ENCODE results near the gene FAF2. TPM values are rescaled to one million over a fixed set of nuclear protein-coding genes. Genes with fewer than 3 reads are reported as not detected.

FAF2 gene
- total and polyA plus RNA-seq, 12 donors, result 21.2 to 68.2 (median 40.6) TPM

DNA sequence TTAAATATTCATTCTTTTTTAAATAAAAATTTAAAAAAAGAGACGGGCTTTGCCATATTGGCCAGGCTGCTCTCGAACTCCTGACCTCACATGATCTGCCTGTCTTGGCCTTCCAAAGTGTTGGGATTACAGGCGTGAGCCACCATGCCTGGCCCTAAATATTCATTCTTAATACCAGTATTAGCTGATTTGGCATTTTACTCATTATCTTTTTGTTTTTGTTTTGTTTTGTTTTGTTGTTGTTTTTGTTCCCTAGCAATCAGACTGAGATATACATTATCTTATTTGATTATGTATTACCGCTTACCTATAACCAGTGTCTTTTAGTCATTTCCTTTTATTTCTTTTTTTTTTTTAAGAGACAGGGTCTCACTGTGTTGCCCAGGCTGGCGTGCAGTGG, 51.1 kb downstream of the FAF2 start:
- intact Hi-C loops (cut with DNase I), result no loop called here
- H3K9me3 ChIP-seq (replicated peaks in 1 of 3), result no peaks in the 10 kb centered on the region
- no peak for TF ChIP-seq POLR2A (IDR thresholded peaks at IDR 0.05)
- TF ChIP-seq, protein P1, sequence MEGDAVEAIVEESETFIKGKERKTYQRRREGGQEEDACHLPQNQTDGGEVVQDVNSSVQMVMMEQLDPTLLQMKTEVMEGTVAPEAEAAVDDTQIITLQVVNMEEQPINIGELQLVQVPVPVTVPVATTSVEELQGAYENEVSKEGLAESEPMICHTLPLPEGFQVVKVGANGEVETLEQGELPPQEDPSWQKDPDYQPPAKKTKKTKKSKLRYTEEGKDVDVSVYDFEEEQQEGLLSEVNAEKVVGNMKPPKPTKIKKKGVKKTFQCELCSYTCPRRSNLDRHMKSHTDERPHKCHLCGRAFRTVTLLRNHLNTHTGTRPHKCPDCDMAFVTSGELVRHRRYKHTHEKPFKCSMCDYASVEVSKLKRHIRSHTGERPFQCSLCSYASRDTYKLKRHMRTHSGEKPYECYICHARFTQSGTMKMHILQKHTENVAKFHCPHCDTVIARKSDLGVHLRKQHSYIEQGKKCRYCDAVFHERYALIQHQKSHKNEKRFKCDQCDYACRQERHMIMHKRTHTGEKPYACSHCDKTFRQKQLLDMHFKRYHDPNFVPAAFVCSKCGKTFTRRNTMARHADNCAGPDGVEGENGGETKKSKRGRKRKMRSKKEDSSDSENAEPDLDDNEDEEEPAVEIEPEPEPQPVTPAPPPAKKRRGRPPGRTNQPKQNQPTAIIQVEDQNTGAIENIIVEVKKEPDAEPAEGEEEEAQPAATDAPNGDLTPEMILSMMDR (IDR thresholded peaks at IDR 0.05), result no peak
- no peaks in the 10 kb centered on the region for H3K4me1 ChIP-seq (replicated peaks in 1 of 2)
- no peak overlapping the region for H3K4me3 ChIP-seq
- 93 to 98% (median 95%) methylated on average over 5 of the region's 5 CpGs for WGBS, 4 donors
- H3K36me3 ChIP-seq (replicated peaks in 1 of 2), result peaks cover 0 to 94% of the 10 kb centered on the region in 2 donors
- no peak overlapping the region for H3K27ac ChIP-seq
- H3K27me3 ChIP-seq, result no peaks in the 10 kb centered on the region
- no peak for DNase-seq

DNA sequence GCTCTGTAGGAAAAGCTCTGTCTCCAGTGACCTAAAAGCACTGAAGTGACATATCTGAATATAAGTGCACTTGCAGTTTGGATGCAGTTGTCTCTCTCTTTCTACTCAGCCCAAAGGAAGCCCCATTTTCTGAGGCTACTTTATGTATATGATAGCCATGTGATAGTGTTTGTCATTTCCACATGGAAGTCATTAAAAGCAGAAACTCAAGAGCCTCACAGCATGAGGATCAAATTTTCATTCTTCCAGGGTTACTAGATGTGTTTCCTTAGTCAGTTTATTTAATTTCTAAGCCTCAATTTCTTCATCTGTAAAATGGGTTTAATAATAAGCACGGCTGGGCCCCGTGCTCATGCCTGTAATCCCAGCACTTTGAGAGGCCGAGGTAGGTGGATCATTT, 52.3 kb downstream of the FAF2 start:
- no peak overlapping the region for H3K4me3 ChIP-seq
- no peaks in the 10 kb centered on the region for H3K9me3 ChIP-seq (replicated peaks in 1 of 3)
- H3K36me3 ChIP-seq (replicated peaks in 1 of 2), result peaks cover 0 to 93% of the 10 kb centered on the region in 2 donors
- TF ChIP-seq, protein P1 (IDR thresholded peaks at IDR 0.05), result no peak
- TF ChIP-seq POLR2A (IDR thresholded peaks at IDR 0.05), result no peak
- no peaks in the 10 kb centered on the region for H3K4me1 ChIP-seq (replicated peaks in 1 of 2)
- intact Hi-C loops (cut with DNase I), result no loop called here
- 92 to 96% (median 92%) methylated on average over 3 of the region's 3 CpGs for WGBS, 4 donors
- no peak for DNase-seq
- H3K27me3 ChIP-seq, result no peaks in the 10 kb centered on the region
- no peak overlapping the region for H3K27ac ChIP-seq

DNA sequence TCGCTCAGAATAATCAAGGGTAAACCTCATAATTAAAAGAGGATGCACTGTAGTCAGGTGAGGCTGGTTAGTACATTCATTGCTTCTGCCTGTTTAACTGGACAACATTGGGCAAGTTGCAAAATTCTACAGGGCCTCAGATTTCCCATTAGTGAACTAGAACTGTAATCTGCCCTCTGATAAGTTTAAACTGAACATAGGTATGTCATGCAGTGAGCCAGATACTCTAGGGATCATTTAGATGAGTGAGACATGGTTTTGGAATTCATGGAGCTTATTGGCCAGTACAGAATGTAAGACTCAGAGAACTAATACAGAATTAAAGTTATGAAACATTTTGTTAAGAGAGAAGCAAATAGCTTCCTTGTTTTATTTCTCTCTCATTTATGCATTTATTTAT, 53.1 kb downstream of the FAF2 start:
- peaks cover 0 to 90% of the 10 kb centered on the region in 2 donors for H3K36me3 ChIP-seq (replicated peaks in 1 of 2)
- TF ChIP-seq, protein P1 (IDR thresholded peaks at IDR 0.05), result no peak
- no peak for TF ChIP-seq POLR2A (IDR thresholded peaks at IDR 0.05)
- H3K27ac ChIP-seq, result no peak overlapping the region
- 95 to 100% (median 96%) methylated on average over 1 of the region's 1 CpG for WGBS, 4 donors
- no peaks in the 10 kb centered on the region for H3K9me3 ChIP-seq (replicated peaks in 1 of 3)
- intact Hi-C loops (cut with DNase I), result no loop called here
- H3K4me3 ChIP-seq, result no peak overlapping the region
- H3K27me3 ChIP-seq, result no peaks in the 10 kb centered on the region
- no peaks in the 10 kb centered on the region for H3K4me1 ChIP-seq (replicated peaks in 1 of 2)
- DNase-seq, result no peak

DNA sequence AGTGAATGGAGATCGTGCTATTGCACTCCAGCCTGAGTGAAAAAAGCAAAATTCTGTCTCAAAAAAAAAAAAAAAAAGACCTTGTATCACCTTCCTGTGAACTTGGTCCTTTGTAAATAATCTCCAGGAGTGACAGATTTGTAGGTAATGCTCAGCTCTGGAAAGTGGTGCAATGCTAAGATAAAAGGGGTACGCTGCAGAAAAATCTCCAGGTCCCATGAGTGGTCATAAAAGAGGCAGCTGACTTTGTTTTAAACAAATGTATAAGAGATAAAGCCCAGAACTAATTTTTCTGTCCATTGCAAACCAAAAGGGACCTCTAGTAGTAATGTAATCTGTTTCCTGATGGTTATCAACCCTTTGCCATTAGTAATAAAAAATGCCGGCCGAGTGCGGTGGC, 55.3 kb downstream of the FAF2 start:
- peaks cover 0 to 88% of the 10 kb centered on the region in 2 donors for H3K36me3 ChIP-seq (replicated peaks in 1 of 2)
- no peak overlapping the region for H3K27ac ChIP-seq
- intact Hi-C loops (cut with DNase I), result no loop called here
- TF ChIP-seq, protein P1 (IDR thresholded peaks at IDR 0.05), result no peak
- no peak for TF ChIP-seq POLR2A (IDR thresholded peaks at IDR 0.05)
- 67 to 97% (median 94%) methylated on average over 5 of the region's 5 CpGs for WGBS, 4 donors
- H3K9me3 ChIP-seq (replicated peaks in 1 of 3), result no peaks in the 10 kb centered on the region
- no peak overlapping the region for H3K4me3 ChIP-seq
- no peak for DNase-seq
- H3K4me1 ChIP-seq (replicated peaks in 1 of 2), result no peaks in the 10 kb centered on the region
- no peaks in the 10 kb centered on the region for H3K27me3 ChIP-seq

Data from adrenal gland (tissue), 12 donors.